Skin of body (tissue), 2 donors: ENCODE results near the gene APCDD1. TPM values are rescaled to one million over a fixed set of nuclear protein-coding genes. Genes with fewer than 3 reads are reported as not detected.
"Not testable (repeated sequence)": the region's sequence is repeated elsewhere in the genome, so short reads cannot be mapped to it uniquely, and the experiment has no call there.

Experiments used
- DNase-seq: peaks from one replicate; lab custom pipeline; 2025; lab: John Stamatoyannopoulos, UW
- total RNA-seq: library from RNA; depleted of rRNA; stranded (reverse); fragments of >200 nt; gene quantifications from one replicate; pipeline ENCODE4 v1.2.3, GENCODE V29; 2014

Gene APCDD1
- total RNA-seq, 1 donor from 2014 or later, result 125 TPM

GRCh38 chr18:10524507-10525370 is 70.3 kb downstream of the APCDD1 start:
- no peak for DNase-seq

- DNase-seq, result no peak
Observed at GRCh38 chr18:10525371-10525691, 70.9 kb downstream of the APCDD1 start.

- DNase-seq, result peak; percentile 94
Observed at GRCh38 chr18:10525697-10526560, 71.5 kb downstream of the APCDD1 start, which contains the start of gene NAPG. Gene NAPG, plus strand, starts transcription at chr18:10526027. Its CDS starts 76 bp downstream, at chr18:10526103.

- DNase-seq, result no peak
Observed at GRCh38 chr18:10526561-10526949, 72.1 kb downstream of the APCDD1 start.

- DNase-seq, result no peak
Observed at GRCh38 chr18:10528439-10528838, 74.0 kb downstream of the APCDD1 start.

GRCh38 chr18:10530002-10530401 is 75.6 kb downstream of the APCDD1 start:
- no peak for DNase-seq

- DNase-seq, result no peak
Observed at GRCh38 chr18:10530852-10531251, 76.4 kb downstream of the APCDD1 start.

GRCh38 chr18:10533111-10533510 is 78.7 kb downstream of the APCDD1 start:
- no peak for DNase-seq

- DNase-seq, result no peak
Observed at GRCh38 chr18:10536280-10536679, 81.8 kb downstream of the APCDD1 start.

- DNase-seq, result no peak
Observed at GRCh38 chr18:10537765-10538164, 83.3 kb downstream of the APCDD1 start.

GRCh38 chr18:10539124-10539523 is 84.7 kb downstream of the APCDD1 start:
- DNase-seq, result not testable (repeated sequence)

Other genes with a start within 250 kb of the APCDD1 start
- gene NAPG, start 71.4 kb downstream of the APCDD1 start, total RNA-seq, result 33.7 TPM